Endothelial cell of umbilical vein (primary cell): Measurements from ENCODE around the gene GAB2. TPM values are rescaled to one million over a fixed set of nuclear protein-coding genes. Genes with fewer than 3 reads are reported as not detected.
"Not testable (repeated sequence)": the region's sequence is repeated elsewhere in the genome, so short reads cannot be mapped to it uniquely, and the experiment has no call there.

Experiments
- BruUV-seq: library from RNA; stranded (reverse); fragments of 400-500 nt; replicated peaks from 2 replicates; lab custom pipeline; 2021; lab: Mats Ljungman, UMichigan
- CTCF ChIA-PET: fragments of 300-600, 350-600 bp; sonication (Branson Sonifier 250); formaldehyde crosslinking; loops from one replicate; lab custom pipeline; 2021; ENCODE audit warnings: antibody characterized with exemption, inconsistent platforms; lab: Charles Lee
- POLR2A ChIA-PET: fragments of 300-600, 350-600 bp; sonication (Branson Sonifier 250); formaldehyde crosslinking; loops from one replicate; lab custom pipeline; 2021; ENCODE audit warnings: antibody characterized with exemption, inconsistent platforms; lab: Charles Lee
- DNase-seq: peaks from one replicate; pipeline ENCODE4 v3.0.0-alpha.2; 2011; ENCODE audit warnings: low read depth, low spot score
- FAIRE-seq: peaks from 2 replicates; lab custom pipeline; 2011; peaks lifted over from hg19 to GRCh38; lab: Jason Lieb, UNC
- H2AFZ ChIP-seq: 2 replicates; pipeline ENCODE4 v1.6.0; 2012; ENCODE audit warnings: low read depth, low read length, control low read depth, inconsistent platforms
- H3K27ac ChIP-seq: 2 replicates; pipeline ENCODE4 v1.5.1; 2011; ENCODE audit warnings: low read depth, mild to moderate bottlenecking, control low read depth, low read length, moderate library complexity; ENCODE audit not compliant: insufficient read depth
- H3K27me3 ChIP-seq, 2 experiments: 2 replicates each; pipeline versions ENCODE4 v1.6.0 to v1.6.1; 2011; ENCODE audit warnings: low read length in 2 of 2, mixed read lengths in 1 of 2; ENCODE audit not compliant: control insufficient read depth in 2 of 2, insufficient read depth in 2 of 2
- H3K36me3 ChIP-seq, 2 experiments: 2 replicates in 1 of 2; 3 replicates in 1 of 2; pipeline ENCODE4 v1.5.1; 2011; ENCODE audit warnings: low read length in 2 of 2, mild to moderate bottlenecking in 1 of 2, moderate library complexity in 1 of 2; ENCODE audit not compliant: control insufficient read depth in 2 of 2, insufficient read depth in 2 of 2; ENCODE audit errors: extremely low read depth in 1 of 2
- H3K4me1 ChIP-seq: 3 replicates; pipeline ENCODE4 v1.5.1; 2011; ENCODE audit warnings: mild to moderate bottlenecking, low read length; ENCODE audit not compliant: control insufficient read depth, insufficient read depth; ENCODE audit errors: extremely low read depth
- H3K4me2 ChIP-seq: 2 replicates; pipeline ENCODE4 v1.6.1; 2011; ENCODE audit warnings: low read length, control low read depth, mixed read lengths; ENCODE audit not compliant: insufficient read depth
- H3K4me3 ChIP-seq, 3 experiments: fragments of 200-600 bp in 1 of 3; sonication (generic), shearing (Covaris generic) in 1 of 3; replicated peaks in 1 of 3; 2 replicates each; pipeline ENCODE4 v1.5.1; 2011 to 2016; ENCODE audit warnings: control low read depth in 3 of 3, low read length in 3 of 3, mild to moderate bottlenecking in 2 of 3, inconsistent platforms in 1 of 3, low read depth in 1 of 3, moderate library complexity in 1 of 3; ENCODE audit not compliant: insufficient read depth in 1 of 3
- H3K79me2 ChIP-seq: 2 replicates; pipeline ENCODE4 v1.6.0; 2012; ENCODE audit warnings: low read length, inconsistent platforms; ENCODE audit not compliant: control insufficient read depth, insufficient read depth
- H3K9ac ChIP-seq: replicated peaks from 2 replicates; pipeline ENCODE3; 2011; ENCODE audit warnings: low read length, control low read depth; ENCODE audit not compliant: insufficient read depth; ENCODE audit errors: extremely low read depth
- H3K9me1 ChIP-seq: replicated peaks from 3 replicates; pipeline ENCODE4 v1.6.0; 2011; ENCODE audit warnings: mild to moderate bottlenecking, low read length; ENCODE audit not compliant: control insufficient read depth, insufficient read depth; ENCODE audit errors: extremely low read depth
- H3K9me3 ChIP-seq: replicated peaks from 2 replicates; pipeline ENCODE4 v1.5.1; 2012; ENCODE audit warnings: low read length, inconsistent platforms; ENCODE audit not compliant: control insufficient read depth, insufficient read depth
- H4K20me1 ChIP-seq: replicated peaks from 2 replicates; pipeline ENCODE3; 2011; ENCODE audit warnings: mild to moderate bottlenecking, low read length; ENCODE audit not compliant: control insufficient read depth, insufficient read depth; ENCODE audit errors: extremely low read depth
- CTCF ChIP-seq, 2 donors: IDR thresholded peaks; 1 replicate in 1 of 2; 2 replicates in 1 of 2; pipeline ENCODE4 v1.5.1; 2011; ENCODE audit warnings: low read length in 2 of 2, mild to moderate bottlenecking in 2 of 2, moderate library complexity in 2 of 2, control low read depth in 1 of 2, inconsistent platforms in 1 of 2, low read depth in 1 of 2; ENCODE audit not compliant: insufficient read depth in 1 of 2; ENCODE audit errors: extremely low read depth in 1 of 2
- EZH2 ChIP-seq: IDR thresholded peaks from 2 replicates; pipeline ENCODE4 v1.6.1; 2012; ENCODE audit warnings: borderline replicate concordance, low read depth, mild to moderate bottlenecking, moderate library complexity, low read length, inconsistent platforms; ENCODE audit not compliant: severe bottlenecking
- FOS ChIP-seq: IDR thresholded peaks from 2 replicates; pipeline ENCODE4 v1.6.1; 2011; ENCODE audit warnings: mild to moderate bottlenecking, low read length, moderate library complexity, borderline replicate concordance; ENCODE audit not compliant: insufficient read depth
- GATA2 ChIP-seq: IDR thresholded peaks from 2 replicates; pipeline ENCODE4 v1.7.0; 2011; ENCODE audit warnings: low read depth, mild to moderate bottlenecking, moderate library complexity, mixed read lengths, low read length; ENCODE audit not compliant: insufficient read length, insufficient read depth
- JUN ChIP-seq: IDR thresholded peaks from 2 replicates; pipeline ENCODE4 v1.6.1; 2011; ENCODE audit warnings: borderline replicate concordance, low read depth; ENCODE audit not compliant: insufficient read length, insufficient read depth
- MAX ChIP-seq: IDR thresholded peaks from 2 replicates; pipeline ENCODE4 v1.6.1; 2011; ENCODE audit not compliant: insufficient read depth, insufficient read length
- MYC ChIP-seq: IDR thresholded peaks from one replicate; pipeline ENCODE4 v1.6.1; 2011; ENCODE audit warnings: mild to moderate bottlenecking, low read depth, low read length
- POLR2A ChIP-seq: IDR thresholded peaks from 2 replicates; pipeline ENCODE4 v1.6.1; 2012; ENCODE audit warnings: low read depth, mild to moderate bottlenecking, control low read depth, low read length
- POLR2AphosphoS5 ChIP-seq: IDR thresholded peaks from 2 replicates; pipeline ENCODE4 v1.6.1; 2012; ENCODE audit warnings: low read depth, mild to moderate bottlenecking, control low read depth, low read length, moderate library complexity; ENCODE audit not compliant: insufficient read depth
- dilution Hi-C: fragments of 300-500 bp; cut with MboI; formaldehyde crosslinking; loops from one replicate; pipeline ENCODE4 v1.15.0; 2019; ENCODE audit warnings: low sequenced_read_pairs; ENCODE audit not compliant: extremely low pct_ligation_motif_present
- intact Hi-C: fragments of 100-400 bp; cut with micrococcal nuclease; formaldehyde crosslinking; loops from one replicate; pipeline ENCODE4 v1.10.0; 2022
- polyA plus RNA-seq, 4 experiments: library from polyadenylated mRNA; depleted of rRNA in 3 of 4; stranded (reverse) in 3 of 4; unstranded in 1 of 4; fragments of >200 nt; gene quantifications; 2 replicates each; pipeline versions ENCODE4 v1.2.1 to v1.2.3, GENCODE V29; 2011 to 2012; ENCODE audit warnings: missing spikeins in 1 of 4
- total RNA-seq: library from RNA; stranded (reverse); gene quantifications from 2 replicates; pipeline ENCODE4 v1.2.3, GENCODE V29; 2021

The GAB2 gene
- total and polyA plus RNA-seq, 2 donors (not counting 3 experiments of a cell fraction or from before 2014, with no cell fraction given): 19.6 to 39.6 TPM

- peaks cover 63% of the 10 kb centered on the region for H3K79me2 ChIP-seq
- intact Hi-C loops: no loop called here
- H3K4me3 ChIP-seq: no peak overlapping the region
- H4K20me1 ChIP-seq: peaks cover 11% of the 10 kb centered on the region
- DNase-seq (no peak), FAIRE-seq (no peak)
- no peaks in the 10 kb centered on the region for H3K9me3 ChIP-seq
- H2AFZ ChIP-seq: no peak overlapping the region
- H3K4me1 ChIP-seq: peaks cover 4% of the 10 kb centered on the region
- dilution Hi-C loops: no loop called here
- ChIA-PET POLR2A (no interaction called here), CTCF (interaction anchor here (2.0 kb wide), 1 partner anchor 9 kb away, joined by 5 read pairs; no protein-coding TSS in a partner anchor)
- H3K9me1 ChIP-seq: no peaks in the 10 kb centered on the region
- no peak overlapping the region for H3K27ac ChIP-seq
- TF ChIP-seq POLR2A (no peak), MAX (no peak), MYC (no peak), CTCF (IDR thresholded peaks at IDR 0.05; ENCODE audit: extremely low read depth in 1 of 2, insufficient read depth in 1 of 2, low read depth in 1 of 2, low read length in 2 of 2) (no peak), EZH2 (no peak), JUN (no peak), FOS (no peak), POLR2AphosphoS5 (no peak), GATA2 (no peak)
- BruUV-seq: no TSS peak
- H3K36me3 ChIP-seq: no peaks in the 10 kb centered on the region
- H3K27me3 ChIP-seq: no peaks in the 10 kb centered on the region
- H3K9ac ChIP-seq: no peak overlapping the region
- no peak overlapping the region for H3K4me2 ChIP-seq
Observed at GRCh38 chr11:78359921-78360320, 57.7 kb downstream of the GAB2 start.

GRCh38 chr11:78357924-78358323 is 59.7 kb downstream of the GAB2 start:
- H3K9ac ChIP-seq, H3K4me2 ChIP-seq, H3K27me3 ChIP-seq, intact Hi-C loops, BruUV-seq, DNase-seq, H3K4me1 ChIP-seq, H3K9me3 ChIP-seq, POLR2A ChIA-PET, H3K9me1 ChIP-seq, H3K36me3 ChIP-seq, H3K27ac ChIP-seq, H2AFZ ChIP-seq, CTCF ChIA-PET, dilution Hi-C loops, FAIRE-seq, H3K4me3 ChIP-seq: not testable (repeated sequence)
- H3K79me2 ChIP-seq: peaks cover 62% of the 10 kb centered on the region
- peaks cover 14% of the 10 kb centered on the region for H4K20me1 ChIP-seq

GRCh38 chr11:78357425-78357824 is 60.2 kb downstream of the GAB2 start:
- H3K27ac ChIP-seq, H3K4me1 ChIP-seq, H2AFZ ChIP-seq, POLR2A ChIA-PET, H3K9me1 ChIP-seq, intact Hi-C loops, H3K36me3 ChIP-seq, DNase-seq, BruUV-seq, H3K4me3 ChIP-seq, CTCF ChIA-PET, H3K4me2 ChIP-seq, H3K9ac ChIP-seq, dilution Hi-C loops, H3K9me3 ChIP-seq, H3K27me3 ChIP-seq, FAIRE-seq: not testable (repeated sequence)
- peaks cover 59% of the 10 kb centered on the region for H3K79me2 ChIP-seq
- peaks cover 14% of the 10 kb centered on the region for H4K20me1 ChIP-seq
